Measurements from ENCODE around the gene TRIM17. TPM values are rescaled to one million over a fixed set of nuclear protein-coding genes. Genes with fewer than 3 reads are reported as not detected.
"Not testable (repeated sequence)": the region's sequence is repeated elsewhere in the genome, so short reads cannot be mapped to it uniquely, and the experiment has no call there.

TRIM17 gene
- total and polyA plus RNA-seq, 9 donors, result 0.27 to 1.0 (median 0.57) TPM

DNA sequence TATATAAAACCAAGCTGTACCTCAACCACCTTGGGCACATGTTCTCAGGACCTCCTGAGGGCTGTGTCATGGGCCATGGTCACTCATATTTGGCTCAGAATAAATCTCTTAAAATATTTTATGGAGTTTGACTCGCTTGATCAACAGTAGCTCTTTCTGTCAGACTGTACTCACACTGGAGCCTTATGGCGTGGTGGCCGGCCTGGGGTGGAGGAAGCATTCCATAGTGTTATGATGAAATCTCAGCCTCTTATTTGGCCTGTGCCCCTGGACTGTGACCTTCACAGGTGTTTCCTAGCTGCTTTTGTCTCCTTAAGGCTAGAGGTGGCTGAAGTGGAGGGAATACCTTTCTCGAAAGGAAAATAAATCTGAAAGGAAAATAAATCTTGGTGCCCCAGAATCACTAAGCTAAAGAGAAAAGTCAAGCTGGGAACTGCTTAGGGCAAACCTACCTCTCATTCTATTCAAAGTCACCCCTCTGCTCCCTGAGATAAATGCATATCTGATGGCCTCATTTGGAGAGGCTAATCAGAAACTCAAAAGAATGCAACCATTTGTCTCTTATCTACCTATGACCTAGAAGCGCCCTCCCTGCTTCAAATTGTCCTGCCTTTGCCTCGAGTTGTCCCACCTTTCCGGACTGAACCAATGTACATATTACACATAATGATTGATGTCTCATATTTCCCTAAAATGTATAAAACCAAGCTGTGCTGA is 16.8 kb upstream of the TRIM17 start:
- not testable (repeated sequence) for H3K4me1 ChIP-seq (ENCODE audit: control insufficient read depth, insufficient read depth, low read length); H3K36me3 ChIP-seq (ENCODE audit: control insufficient read depth, insufficient read depth, low read length); DNase-seq; H3K27ac ChIP-seq (ENCODE audit: low read length); H3K9me3 ChIP-seq (replicated peaks; ENCODE audit: control insufficient read depth, low read depth, low read length); H3K4me3 ChIP-seq (ENCODE audit: low read length)
- peaks cover 25% of the 10 kb centered on the region for H3K27me3 ChIP-seq (ENCODE audit: control insufficient read depth, insufficient read depth, low read length)
- 29% methylated on average over 2 of the region's 7 CpGs for WGBS (ENCODE audit: insufficient coverage)

DNA sequence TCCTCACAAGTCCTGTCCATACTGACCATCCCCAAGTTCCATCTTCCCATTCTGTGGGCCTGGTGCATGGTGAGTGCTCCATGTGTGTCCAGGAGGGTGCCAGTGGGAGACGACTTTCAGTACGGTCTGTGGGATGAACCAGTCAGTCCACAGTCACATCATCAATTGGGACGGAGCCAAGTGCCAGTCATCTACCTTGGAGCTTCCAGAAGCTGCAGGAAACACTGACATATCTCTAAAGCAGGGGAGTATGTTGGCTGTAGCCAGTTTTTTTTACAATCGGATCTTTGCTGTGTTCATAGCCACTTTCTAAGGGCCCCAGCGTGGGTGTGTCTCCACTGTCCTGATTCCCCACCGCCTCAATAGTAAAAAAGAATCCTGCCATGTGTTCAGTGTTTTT is 13.6 kb upstream of the TRIM17 start:
- H3K27me3 ChIP-seq (ENCODE audit: control insufficient read depth, insufficient read depth, low read length), result peaks cover 20% of the 10 kb centered on the region
- no peaks in the 10 kb centered on the region for H3K9me3 ChIP-seq (replicated peaks; ENCODE audit: control insufficient read depth, low read depth, low read length)
- H3K4me1 ChIP-seq (ENCODE audit: control insufficient read depth, insufficient read depth, low read length), result no peaks in the 10 kb centered on the region
- no peak overlapping the region for H3K4me3 ChIP-seq (ENCODE audit: low read length)
- no peak for DNase-seq
- no peak overlapping the region for H3K27ac ChIP-seq (ENCODE audit: low read length)
- H3K36me3 ChIP-seq (ENCODE audit: control insufficient read depth, insufficient read depth, low read length), result no peaks in the 10 kb centered on the region
- 76% methylated on average over 3 of the region's 6 CpGs for WGBS (ENCODE audit: insufficient coverage)

DNA sequence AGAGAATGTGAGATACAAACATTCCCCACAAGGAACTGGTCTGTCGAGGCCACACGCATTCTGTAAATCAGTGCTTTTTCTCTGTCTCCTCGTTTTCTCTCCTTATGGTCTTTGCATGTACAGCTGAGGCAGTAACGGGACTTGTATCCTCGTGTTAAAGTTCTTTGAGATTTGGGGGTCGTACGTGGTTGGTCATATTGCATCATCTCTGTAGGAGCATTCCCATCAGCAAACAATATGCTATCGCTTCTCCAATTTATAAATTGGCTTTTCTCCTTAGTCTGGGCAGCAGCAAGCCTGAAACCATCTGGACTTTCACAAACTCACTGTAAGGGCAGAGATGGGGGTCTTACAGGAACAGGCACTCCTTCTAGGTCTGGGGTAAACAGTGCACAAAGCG is 13.0 kb upstream of the TRIM17 start:
- no peaks in the 10 kb centered on the region for H3K36me3 ChIP-seq (ENCODE audit: control insufficient read depth, insufficient read depth, low read length)
- H3K4me3 ChIP-seq (ENCODE audit: low read length), result no peak overlapping the region
- no peaks in the 10 kb centered on the region for H3K9me3 ChIP-seq (replicated peaks; ENCODE audit: control insufficient read depth, low read depth, low read length)
- no peaks in the 10 kb centered on the region for H3K4me1 ChIP-seq (ENCODE audit: control insufficient read depth, insufficient read depth, low read length)
- H3K27me3 ChIP-seq (ENCODE audit: control insufficient read depth, insufficient read depth, low read length), result peaks cover 18% of the 10 kb centered on the region
- 74% methylated on average over 4 of the region's 9 CpGs for WGBS (ENCODE audit: insufficient coverage)
- H3K27ac ChIP-seq (ENCODE audit: low read length), result no peak overlapping the region
- DNase-seq, result no peak

DNA sequence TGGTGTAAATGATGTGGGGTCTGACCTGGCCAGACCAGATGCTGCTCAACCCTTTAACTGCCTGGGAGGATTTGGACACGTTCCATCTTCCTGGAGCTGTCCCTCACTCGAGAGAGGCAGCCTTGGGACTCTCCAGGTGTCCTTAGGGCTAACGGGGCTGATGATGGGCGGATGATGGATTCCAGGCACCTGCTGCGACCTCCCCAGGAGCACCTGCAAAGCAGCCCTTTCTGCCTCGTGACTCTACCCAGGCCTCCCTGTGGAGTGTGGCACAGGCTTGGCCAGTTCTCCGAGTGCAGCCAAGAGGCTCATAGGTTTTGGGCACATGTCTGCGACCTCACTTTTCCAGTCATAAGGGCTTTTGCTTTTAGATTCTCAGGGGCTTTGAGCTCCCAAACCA is 12.3 kb upstream of the TRIM17 start:
- no peaks in the 10 kb centered on the region for H3K9me3 ChIP-seq (replicated peaks; ENCODE audit: control insufficient read depth, low read depth, low read length)
- H3K27me3 ChIP-seq (ENCODE audit: control insufficient read depth, insufficient read depth, low read length), result peaks cover 16% of the 10 kb centered on the region
- no peaks in the 10 kb centered on the region for H3K36me3 ChIP-seq (ENCODE audit: control insufficient read depth, insufficient read depth, low read length)
- H3K4me1 ChIP-seq (ENCODE audit: control insufficient read depth, insufficient read depth, low read length), result no peaks in the 10 kb centered on the region
- H3K4me3 ChIP-seq (ENCODE audit: low read length), result no peak overlapping the region
- no peak overlapping the region for H3K27ac ChIP-seq (ENCODE audit: low read length)
- 58% methylated on average over 8 of the region's 8 CpGs for WGBS (ENCODE audit: insufficient coverage)
- no peak for DNase-seq

DNA sequence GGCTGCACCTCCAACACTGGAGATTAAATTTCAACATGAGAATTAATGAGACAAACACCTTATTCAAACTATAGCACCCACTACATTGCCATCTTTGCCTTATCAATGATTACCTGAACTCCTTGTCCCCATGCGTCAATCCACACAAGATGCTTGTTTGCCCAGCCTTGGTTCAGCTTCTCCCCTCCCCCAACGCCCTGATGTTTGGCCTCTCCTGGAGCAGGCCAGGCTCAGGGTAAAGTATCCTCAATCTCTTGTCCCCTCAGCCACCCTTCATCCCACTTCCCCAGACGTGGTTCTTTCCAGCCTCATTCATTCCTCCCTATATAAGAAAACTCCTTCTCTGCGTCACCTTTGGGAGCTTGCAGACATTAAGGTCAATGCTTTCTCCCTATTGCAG is 11.8 kb upstream of the TRIM17 start:
- no peak overlapping the region for H3K4me3 ChIP-seq (ENCODE audit: low read length)
- no peaks in the 10 kb centered on the region for H3K9me3 ChIP-seq (replicated peaks; ENCODE audit: control insufficient read depth, low read depth, low read length)
- DNase-seq, result no peak
- H3K27ac ChIP-seq (ENCODE audit: low read length), result no peak overlapping the region
- no peaks in the 10 kb centered on the region for H3K36me3 ChIP-seq (ENCODE audit: control insufficient read depth, insufficient read depth, low read length)
- no peaks in the 10 kb centered on the region for H3K4me1 ChIP-seq (ENCODE audit: control insufficient read depth, insufficient read depth, low read length)
- 63% methylated on average over 4 of the region's 4 CpGs for WGBS (ENCODE audit: insufficient coverage)
- H3K27me3 ChIP-seq (ENCODE audit: control insufficient read depth, insufficient read depth, low read length), result peaks cover 15% of the 10 kb centered on the region

DNA sequence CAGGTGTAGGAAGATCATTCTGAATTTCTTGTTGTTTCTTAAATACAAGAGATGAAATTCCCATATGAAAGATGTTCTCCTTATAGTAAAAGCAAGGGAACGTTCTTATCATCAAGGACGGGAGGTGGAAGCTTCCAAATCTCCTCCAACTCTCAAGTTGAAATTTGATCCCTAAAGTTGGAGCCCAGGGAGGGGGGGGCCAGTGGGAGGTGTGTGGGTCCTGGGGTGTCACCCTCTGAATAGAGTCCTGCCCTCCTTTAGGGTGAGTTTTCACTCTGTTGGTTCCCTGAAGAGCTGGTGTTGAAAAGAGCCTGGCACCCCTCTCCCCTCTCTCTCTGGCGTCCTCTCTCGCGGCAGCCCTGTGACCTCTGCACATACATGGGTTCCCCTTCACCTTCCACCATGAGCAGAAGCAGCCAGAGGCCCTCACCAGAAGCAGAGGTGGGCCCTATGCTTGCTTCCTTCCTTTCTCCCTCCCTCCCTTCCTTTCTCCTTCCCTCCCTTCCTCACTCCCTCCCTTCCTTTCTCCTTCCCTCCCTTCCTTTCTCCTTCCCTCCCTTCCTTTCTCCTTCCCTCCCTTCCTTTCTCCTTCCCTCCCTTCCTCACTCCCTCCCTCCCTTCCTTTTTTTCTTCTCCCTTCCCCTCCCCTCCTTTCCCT is 10.0 kb upstream of the TRIM17 start:
- Histone ChIP-seq H3K36me3 (ENCODE audit: control insufficient read depth, insufficient read depth, low read length) (no peaks in the 10 kb centered on the region), H3K27me3 (ENCODE audit: control insufficient read depth, insufficient read depth, low read length) (peaks cover 11% of the 10 kb centered on the region), H3K27ac (ENCODE audit: low read length) (no peak overlapping the region), H3K4me1 (ENCODE audit: control insufficient read depth, insufficient read depth, low read length) (no peaks in the 10 kb centered on the region), H3K9me3 (replicated peaks; ENCODE audit: control insufficient read depth, low read depth, low read length) (no peaks in the 10 kb centered on the region), H3K4me3 (ENCODE audit: low read length) (no peak overlapping the region)
- 65% methylated on average over 3 of the region's 5 CpGs for WGBS (ENCODE audit: insufficient coverage)
- DNase-seq, result no peak

DNA sequence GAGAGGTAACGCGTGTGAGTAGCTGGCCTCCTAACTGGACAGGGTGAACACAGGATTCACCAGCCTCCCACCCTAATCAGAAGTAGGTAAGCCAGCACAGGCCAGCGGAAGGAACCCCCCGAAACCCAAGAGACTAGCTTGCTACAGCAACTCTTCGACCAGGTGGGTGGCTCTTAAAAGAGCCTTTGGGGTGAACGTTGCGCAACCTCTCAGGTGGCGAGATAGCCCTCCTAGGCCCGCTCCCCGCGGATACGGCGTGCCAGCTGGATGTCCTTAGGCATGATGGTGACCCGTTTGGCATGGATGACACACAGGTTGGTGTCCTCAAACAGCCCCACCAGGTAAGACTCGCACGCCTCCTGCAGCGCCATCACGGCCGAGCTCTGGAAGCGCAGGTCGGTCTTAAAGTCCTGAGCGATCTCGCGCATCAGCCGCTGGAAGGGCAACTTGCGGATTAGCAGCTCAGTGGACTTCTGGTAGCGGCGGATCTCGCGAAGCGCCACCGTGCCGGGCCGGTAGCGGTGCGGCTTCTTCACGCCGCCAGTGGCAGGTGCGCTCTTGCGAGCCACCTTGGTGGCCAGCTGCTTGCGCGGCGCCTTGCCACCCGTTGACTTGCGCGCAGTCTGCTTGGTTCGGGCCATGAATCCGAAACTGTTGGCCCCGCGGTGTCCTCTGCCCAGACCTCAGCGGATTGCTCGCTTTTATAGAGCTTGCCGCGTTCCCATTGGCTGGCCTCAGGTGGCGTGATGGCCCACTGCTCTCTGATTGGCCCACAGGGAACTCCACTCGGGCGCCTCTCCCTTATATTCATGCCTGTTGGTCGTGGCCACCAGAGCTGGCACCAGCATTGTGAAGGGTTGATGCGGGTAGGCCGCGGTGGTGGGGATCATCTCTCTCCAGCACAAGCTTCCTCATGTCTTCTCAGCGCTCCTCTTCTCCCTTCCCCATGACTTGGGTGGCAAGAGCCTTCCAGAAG is 8.3 kb upstream of the TRIM17 start:
- 96% methylated on average over 60 of the region's 62 CpGs for WGBS (ENCODE audit: insufficient coverage)
- peaks cover 9% of the 10 kb centered on the region for H3K27me3 ChIP-seq (ENCODE audit: control insufficient read depth, insufficient read depth, low read length)
- H3K4me1 ChIP-seq (ENCODE audit: control insufficient read depth, insufficient read depth, low read length), result no peaks in the 10 kb centered on the region
- H3K27ac ChIP-seq (ENCODE audit: low read length), result no peak overlapping the region
- H3K4me3 ChIP-seq (ENCODE audit: low read length), result no peak overlapping the region
- H3K36me3 ChIP-seq (ENCODE audit: control insufficient read depth, insufficient read depth, low read length), result no peaks in the 10 kb centered on the region
- no peaks in the 10 kb centered on the region for H3K9me3 ChIP-seq (replicated peaks; ENCODE audit: control insufficient read depth, low read depth, low read length)
- no peak for DNase-seq

DNA sequence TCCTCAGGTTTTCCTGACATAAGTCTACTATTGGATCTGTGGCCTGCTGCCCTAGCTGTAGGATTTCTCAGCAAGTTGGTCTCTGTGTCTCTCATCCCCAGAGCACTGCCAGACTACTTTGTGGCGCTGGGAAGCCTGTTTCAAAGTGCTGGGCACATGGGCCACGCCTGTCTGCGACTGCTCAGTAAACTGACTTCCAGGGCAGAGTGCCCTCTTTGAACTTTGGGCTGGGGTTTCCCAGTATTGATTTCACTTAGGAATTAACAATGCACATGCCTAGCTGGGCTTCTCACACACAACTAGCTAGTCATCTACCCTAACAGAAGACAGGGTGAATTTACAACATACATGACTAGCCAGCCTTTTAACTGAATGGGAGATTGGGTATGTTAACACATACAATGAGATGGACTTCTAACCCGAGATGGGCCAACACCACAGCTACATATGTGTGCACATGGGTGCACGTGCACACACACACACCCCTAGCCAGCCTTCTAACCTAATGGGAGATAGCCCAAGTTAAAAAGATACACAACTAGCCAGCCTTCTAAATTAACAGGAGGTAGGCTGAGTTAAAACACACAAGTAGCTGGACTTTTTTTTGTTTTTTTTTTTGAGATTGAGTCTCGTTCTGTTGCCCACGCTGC is 6.9 kb upstream of the TRIM17 start:
- no peak overlapping the region for H3K27ac ChIP-seq (ENCODE audit: low read length)
- WGBS (ENCODE audit: insufficient coverage), result 89% methylated on average over 6 of the region's 7 CpGs

DNA sequence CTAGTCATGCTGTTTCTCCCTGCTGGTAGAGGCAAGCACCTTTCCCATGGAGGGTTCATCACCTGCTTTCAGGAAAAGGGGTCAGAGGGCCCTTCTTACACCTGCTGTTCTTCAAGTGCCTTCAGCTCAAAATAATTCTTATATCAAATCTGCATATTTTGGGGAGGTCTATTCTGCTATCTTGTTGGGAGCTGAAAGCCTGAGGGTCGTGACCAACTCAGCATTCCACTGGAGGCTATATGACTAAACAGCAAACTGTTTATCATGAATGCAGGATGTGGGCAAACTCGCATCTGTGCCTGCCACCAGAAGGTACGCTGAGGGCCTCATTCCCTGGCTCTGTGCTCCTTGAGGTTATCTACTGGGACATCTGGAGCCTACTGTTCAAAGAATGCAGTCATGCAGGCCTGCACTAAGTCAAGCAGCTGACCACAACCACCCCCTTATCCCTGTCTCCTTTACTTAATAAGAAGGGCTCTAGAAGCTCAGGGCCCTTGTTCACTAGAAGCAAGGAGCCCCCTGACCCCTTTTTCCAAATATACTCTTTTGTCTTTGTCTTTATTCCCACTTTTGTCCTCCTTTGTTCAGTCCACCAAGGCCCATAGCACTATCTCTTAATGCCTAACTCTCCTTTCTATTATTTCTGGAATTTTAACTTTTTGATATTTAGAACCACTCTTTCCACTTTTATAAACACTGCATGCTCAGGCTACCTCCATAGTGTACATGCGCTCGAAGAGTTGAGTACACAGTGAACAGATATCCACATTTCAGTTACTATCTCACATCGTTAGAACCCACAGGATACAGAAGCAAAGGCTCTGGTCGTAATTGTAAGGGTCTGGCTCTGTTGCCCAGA is 4.5 kb upstream of the TRIM17 start:
- 73% methylated on average over 3 of the region's 7 CpGs for WGBS (ENCODE audit: insufficient coverage)
- Histone ChIP-seq H3K36me3 (ENCODE audit: control insufficient read depth, insufficient read depth, low read length) (no peaks in the 10 kb centered on the region), H3K4me1 (ENCODE audit: control insufficient read depth, insufficient read depth, low read length) (peaks cover 12% of the 10 kb centered on the region), H3K27me3 (ENCODE audit: control insufficient read depth, insufficient read depth, low read length) (peaks cover 26% of the 10 kb centered on the region), H3K9me3 (replicated peaks; ENCODE audit: control insufficient read depth, low read depth, low read length) (no peaks in the 10 kb centered on the region), H3K27ac (ENCODE audit: low read length) (no peak overlapping the region), H3K4me3 (ENCODE audit: low read length) (no peak overlapping the region)
- no peak for DNase-seq

More for the DNA sequence above, 6.9 kb upstream of the TRIM17 start:
- Histone ChIP-seq H3K36me3 (ENCODE audit: control insufficient read depth, insufficient read depth, low read length) (no peaks in the 10 kb centered on the region), H3K9me3 (replicated peaks; ENCODE audit: control insufficient read depth, low read depth, low read length) (no peaks in the 10 kb centered on the region), H3K27me3 (ENCODE audit: control insufficient read depth, insufficient read depth, low read length) (peaks cover 6% of the 10 kb centered on the region), H3K4me3 (ENCODE audit: low read length) (no peak overlapping the region), H3K4me1 (ENCODE audit: control insufficient read depth, insufficient read depth, low read length) (no peaks in the 10 kb centered on the region)
- DNase-seq, result no peak

Measured in muscle of leg (tissue), 11 donors.